GM21737 (cell line): ENCODE data around the gene SLC25A5.
"Not testable (repeated sequence)": the region's sequence is repeated elsewhere in the genome, so short reads cannot be mapped to it uniquely, and the experiment has no call there.

Source experiments
- ATAC-seq: cut with Tn5 transposase; IDR thresholded peaks from one replicate; pipeline ENCODE4 v1.9.1; 2021; ENCODE audit warnings: mild to moderate bottlenecking, moderate library complexity; ENCODE audit not compliant: unreplicated experiment

SLC25A5 gene

DNA sequence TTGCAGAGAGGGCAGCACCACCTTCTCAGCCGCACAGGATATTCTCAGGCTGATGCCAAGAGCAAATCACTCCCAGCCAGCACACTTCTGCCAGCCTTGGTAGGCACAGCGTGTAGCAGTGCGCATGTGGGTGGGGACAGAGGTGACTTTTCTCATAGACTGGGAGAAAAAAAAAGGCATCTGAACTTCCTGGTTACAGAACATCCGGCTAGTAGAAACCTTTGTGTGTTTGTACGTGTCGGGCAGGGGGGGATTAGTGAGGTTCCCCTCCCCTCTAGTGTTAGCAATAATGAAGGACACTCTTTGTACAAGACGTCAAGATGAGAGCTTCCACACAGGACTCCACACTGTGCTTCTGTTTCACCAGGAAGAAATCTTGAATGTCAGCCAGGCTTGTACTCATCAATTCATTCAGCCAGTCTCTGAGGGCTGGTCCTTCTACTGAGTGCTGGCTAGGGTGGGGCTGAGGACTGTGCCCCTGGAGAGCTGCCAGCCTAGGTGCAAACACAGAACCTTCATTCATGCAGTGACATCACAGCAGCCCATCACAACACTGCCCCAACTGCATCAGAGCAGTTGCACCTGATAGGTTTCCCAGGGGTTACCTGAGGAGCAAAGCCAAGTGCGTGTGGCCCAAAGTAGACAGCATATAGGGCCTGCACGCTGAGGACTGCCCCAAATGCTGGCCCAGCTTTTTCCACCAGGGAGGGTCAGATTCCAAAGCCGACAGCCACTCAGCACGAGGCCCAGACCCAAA, 34.7 kb downstream of the SLC25A5 start:
- no peak for ATAC-seq

- ATAC-seq, result no peak
Measured at GRCh38 chrX:119503484-119503861, 35.2 kb downstream of the SLC25A5 start.

- ATAC-seq, result not testable (repeated sequence)
Measured at GRCh38 chrX:119505145-119505544, 36.9 kb downstream of the SLC25A5 start.

- no peak for ATAC-seq
Measured at GRCh38 chrX:119505945-119506344, 37.7 kb downstream of the SLC25A5 start.

DNA sequence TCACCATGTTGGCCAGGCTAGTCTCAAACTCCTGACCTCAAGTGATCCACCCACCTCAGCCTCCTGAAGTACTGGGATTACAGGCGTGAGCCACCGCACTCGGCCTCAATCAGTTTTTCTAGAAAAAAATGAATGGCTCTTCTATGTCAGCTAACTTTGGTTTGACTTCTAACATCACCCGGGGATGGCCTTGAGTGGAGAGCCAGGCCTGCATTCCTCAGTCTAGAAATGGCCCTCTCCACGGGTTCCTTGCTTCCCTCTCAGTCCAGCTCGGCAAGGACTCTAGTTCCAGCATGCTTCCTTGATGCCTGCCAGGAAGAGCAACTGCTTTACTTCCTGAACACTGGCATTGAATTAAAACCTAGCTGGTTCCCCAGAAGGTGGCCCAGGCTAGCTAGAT, 39.0 kb downstream of the SLC25A5 start:
- ATAC-seq, result no peak

DNA sequence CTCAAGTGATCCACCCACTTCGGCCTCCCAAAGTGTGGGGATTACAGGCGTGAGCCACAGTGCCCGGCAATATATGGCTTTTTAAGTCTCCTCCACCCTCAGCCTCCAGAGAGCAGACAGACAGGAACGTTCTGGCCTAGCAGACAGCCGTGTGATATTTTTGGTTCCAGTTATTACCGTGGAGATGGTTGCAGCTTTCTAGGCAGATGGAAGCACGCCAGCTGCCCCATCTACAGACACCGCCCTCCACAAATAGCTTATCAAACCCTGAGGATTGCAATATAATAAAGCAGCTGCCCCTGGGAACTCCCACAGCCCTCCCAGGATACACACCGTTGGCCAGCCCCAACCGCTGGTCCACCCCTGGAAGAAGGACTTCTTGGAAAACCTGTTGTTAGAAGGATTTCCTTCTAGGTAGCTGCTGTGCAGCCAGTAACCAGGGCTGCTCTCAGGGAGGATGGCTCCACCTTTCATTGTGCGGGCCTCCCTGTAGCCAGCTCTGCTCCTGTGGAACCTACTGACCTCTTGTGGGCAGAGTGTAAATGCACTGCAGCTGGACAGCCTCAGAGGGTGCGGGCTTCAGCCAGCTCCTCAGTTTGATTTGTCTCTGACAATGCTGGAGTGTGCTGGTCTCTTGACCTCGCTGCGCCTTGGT, 44.0 kb downstream of the SLC25A5 start:
- ATAC-seq, result no peak

DNA sequence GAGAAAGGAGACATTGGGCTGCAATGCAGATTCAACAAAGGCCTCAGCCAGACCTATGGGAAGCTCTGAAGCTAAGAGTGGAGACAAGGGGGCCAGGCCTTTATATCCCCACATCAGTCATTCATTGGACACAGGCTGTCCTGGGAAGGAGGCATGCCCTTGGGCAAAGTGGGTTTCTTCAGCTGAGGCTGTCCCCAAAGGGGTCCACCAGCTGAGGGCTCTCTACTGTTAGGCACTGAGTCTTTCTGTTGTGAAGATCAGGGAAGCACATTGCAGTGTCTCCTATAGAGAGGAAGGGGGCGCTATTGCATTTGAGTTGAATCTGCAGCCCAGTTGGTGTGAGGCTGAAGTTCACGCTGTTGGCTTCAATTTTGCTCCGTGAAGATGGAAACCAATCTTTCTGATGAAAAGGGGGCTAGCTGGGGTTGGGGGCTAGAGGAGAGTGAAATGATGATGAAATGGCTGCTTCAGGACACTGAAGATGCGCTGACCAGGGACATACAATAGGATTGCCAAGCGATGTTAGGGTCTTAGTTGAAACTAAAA, 48.0 kb downstream of the SLC25A5 start:
- ATAC-seq, result peak; percentile 83

DNA sequence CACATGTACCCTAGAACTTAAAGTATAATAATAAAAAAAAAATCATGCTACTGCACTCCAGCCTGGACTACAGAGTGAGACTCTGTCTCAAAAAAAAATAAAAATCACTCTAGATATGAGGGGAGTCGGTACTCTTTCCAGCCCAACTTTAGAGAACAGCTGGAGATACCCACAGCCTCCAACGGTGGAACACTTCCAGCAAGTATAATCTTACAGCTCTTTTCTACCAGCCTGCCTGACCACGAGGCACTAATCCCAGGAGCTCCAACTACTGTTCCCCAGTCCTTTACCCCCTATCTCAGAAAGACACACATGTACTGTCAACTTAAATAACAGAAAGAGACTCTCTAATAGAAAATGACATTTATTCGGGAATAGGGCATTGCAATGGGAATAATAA, 50.1 kb downstream of the SLC25A5 start:
- no peak for ATAC-seq
